GM21717 (cell line): ENCODE measurements around the gene SLC13A3.

Experiments
- ATAC-seq: cut with Tn5 transposase; IDR thresholded peaks from one replicate; pipeline ENCODE4 v1.9.1; 2021; ENCODE audit warnings: mild to moderate bottlenecking, moderate library complexity; ENCODE audit not compliant: unreplicated experiment

The SLC13A3 gene

DNA sequence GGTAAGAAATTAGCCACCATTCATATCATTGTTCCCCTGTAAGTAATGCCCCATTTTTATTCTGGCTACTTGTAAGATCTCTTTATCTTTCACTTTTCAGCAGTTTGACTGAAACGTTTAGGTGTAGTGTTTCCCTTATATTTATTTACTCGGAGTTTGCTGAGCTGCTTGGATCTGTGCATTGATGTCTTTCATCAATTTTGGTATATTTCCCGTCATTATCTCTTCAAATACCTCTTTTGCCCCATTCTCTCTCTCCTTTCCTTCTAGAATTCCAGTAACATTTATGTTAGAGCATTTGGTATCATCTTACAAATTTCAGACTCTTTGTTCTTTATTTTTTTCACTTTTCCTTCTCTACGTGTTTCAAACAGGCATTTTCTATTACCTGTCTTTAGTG, 9.2 kb upstream of the SLC13A3 start:
- ATAC-seq = no peak

DNA sequence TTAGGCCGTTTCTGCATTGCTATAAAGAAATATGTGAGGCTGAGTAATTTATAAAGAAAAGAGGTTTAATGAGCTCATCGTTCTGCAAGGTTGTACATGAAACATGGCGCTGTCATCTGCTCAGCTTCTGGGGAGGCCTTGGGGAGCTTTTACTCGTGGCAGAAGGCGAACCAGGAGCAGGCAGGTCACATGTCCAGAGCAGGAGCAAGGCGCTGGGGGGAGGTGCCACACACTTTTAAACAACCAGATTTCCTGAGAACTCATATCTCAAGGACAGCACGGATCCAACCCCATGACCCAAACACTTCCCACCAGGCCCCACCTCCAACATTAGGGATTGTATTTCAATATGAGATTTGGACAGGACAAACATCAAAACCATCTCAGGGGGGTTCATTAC, 6.4 kb upstream of the SLC13A3 start:
- no peak for ATAC-seq

DNA sequence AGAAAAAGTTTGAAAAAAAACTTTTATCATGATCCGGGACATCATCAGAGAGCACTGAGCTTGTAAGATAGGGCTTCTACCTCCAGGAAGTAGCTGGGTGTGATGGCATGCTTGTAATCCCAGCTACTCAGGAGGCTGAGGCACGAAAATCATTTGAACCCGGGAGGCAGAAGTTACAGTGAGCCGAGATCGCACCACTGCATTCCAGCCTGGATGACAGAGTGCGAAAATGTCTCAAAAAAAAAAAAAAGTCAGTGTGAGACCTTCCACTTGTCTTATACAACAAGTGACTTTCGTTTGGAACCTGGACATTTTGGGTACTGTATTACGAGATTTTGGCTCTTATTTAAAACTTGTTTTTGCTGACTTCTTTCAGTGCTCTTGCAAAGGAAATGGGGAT, 5.9 kb upstream of the SLC13A3 start:
- no peak for ATAC-seq

DNA sequence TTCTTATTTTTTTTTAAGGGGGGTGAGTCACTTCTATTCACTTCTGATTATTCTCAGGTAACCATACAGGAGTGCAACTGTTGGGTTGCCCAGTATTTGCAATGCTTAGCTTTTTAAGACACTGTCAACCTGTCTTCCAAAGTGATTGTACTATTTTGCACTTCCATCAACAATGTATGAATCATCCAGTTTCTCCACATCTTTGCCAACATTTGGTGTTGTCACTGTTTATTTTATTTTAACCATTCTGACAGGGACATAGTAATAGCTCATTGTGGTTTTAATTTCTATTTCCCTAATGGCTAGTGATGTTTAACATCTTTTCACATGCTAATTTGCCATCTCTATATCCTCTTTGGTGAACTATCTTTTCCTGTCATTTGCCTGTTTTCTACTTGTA, 1.4 kb upstream of the SLC13A3 start:
- ATAC-seq = no peak

DNA sequence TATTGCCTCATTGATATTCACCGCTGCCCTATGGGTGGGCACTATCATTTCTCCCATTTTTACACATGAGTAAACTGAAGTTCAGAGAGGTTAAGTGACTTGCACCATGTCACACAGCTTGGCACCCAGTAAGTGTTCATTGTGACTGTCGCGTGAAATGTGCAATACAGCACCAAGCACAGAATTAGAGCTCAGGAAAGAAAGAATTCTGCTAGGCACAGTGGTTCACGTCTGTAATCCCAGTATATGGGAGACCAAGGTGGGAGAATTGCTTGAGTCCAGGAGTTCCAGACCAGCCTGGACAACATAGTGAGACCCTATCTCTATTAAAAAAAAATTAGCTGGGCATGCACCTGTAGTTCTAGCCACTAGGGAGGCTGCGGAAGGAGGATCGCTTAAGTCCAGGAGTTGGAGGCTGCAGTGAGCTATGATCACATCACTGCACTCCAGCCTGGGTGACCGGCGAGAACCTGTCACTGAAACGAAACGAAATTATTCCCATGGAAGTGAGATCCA, 626 bp downstream of the SLC13A3 start:
- no peak for ATAC-seq

DNA sequence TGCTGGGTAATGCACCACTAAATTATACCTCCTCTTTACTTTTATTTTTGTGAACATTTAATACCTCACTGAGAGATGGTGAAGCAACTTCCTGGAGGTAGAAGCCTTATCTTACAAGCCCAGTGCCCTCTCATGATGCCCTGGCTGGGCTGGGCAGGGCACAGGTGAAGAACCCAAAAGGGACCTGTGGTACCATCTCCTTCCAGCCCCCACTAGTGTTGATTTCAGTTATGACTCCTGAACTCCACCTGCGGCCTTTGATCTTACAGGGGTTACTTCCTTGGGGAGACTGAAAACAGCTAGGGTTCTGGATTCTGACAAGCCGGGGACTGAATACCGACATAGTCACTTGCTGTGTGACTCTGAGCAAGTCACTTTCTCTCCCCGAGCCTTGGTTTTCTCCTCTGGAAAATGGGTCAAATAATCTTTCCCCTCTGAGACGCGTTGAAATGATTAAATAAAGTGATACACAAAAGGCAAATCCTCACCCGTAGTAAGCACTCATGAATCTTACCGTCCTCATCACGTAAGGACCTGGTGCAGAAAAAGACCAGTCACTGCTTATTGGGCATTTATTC, 1.2 kb downstream of the SLC13A3 start:
- no peak for ATAC-seq

DNA sequence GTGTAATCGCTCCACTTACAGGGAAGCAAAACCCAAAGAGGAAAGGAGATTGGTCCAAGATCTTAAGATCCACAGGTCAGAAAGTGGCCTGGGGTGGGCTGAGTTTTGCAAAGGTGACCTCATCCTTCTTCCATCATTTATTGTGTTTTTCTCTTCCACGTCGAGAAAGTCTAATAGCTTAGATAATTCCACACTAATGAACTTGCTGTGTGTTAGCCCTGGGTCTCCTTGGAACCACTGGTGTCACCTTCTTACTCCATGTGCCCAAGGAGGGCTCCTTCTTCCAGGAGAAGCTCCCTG, 1.7 kb downstream of the SLC13A3 start:
- no peak for ATAC-seq

DNA sequence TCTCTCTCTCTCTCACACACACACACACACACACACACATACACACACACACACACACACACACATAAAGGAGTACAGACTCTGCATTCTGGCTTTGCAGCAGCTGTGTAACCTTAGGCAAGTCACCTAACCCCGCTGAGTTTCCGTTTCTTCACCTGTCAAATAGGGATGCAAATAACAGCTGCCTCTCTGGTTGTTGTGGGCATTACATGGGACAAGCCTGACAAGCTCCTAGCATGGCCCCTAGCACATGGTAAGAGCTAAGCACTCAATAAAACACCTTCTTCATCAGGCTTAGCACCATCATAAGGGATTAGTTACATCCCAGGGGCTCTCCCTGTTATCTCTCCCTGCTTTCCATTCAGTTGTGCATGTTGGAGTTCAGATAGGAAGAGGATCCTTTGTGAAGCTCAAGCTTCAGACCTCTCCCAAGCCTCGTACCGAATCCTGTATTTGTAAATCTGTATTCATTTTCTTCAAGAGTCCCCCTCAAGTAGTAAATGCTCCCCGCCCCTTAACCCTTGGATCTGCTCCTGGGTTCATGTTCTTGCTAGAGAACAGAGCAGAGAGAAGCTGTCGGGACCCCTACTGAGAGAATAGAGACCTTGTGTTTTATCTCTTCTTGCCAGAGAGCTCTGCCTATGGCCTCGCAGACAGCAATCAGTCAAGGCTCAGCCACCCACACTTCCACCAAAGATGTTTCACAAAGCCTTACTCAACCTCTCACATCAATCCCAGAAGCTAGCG, 2.2 kb downstream of the SLC13A3 start:
- ATAC-seq = no peak

DNA sequence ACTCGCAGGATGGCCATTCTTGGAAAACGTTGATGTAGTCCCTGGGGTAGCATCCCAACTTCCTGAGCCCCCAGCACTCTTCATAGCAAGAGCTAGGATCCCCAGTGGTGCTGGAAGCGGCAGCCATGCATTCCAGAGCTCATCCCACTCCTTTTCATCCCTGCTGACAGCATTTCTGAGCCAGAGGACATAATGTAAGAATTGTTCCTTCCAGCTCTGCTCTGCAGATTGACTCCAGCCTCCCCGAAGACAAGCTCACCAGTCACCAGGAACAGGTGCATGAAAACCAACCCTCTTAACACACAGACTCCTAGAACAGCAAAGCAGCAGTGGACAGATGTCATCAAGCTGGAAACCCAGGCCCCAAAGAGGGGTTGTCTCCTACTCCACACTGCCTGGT, 3.8 kb downstream of the SLC13A3 start:
- no peak for ATAC-seq

DNA sequence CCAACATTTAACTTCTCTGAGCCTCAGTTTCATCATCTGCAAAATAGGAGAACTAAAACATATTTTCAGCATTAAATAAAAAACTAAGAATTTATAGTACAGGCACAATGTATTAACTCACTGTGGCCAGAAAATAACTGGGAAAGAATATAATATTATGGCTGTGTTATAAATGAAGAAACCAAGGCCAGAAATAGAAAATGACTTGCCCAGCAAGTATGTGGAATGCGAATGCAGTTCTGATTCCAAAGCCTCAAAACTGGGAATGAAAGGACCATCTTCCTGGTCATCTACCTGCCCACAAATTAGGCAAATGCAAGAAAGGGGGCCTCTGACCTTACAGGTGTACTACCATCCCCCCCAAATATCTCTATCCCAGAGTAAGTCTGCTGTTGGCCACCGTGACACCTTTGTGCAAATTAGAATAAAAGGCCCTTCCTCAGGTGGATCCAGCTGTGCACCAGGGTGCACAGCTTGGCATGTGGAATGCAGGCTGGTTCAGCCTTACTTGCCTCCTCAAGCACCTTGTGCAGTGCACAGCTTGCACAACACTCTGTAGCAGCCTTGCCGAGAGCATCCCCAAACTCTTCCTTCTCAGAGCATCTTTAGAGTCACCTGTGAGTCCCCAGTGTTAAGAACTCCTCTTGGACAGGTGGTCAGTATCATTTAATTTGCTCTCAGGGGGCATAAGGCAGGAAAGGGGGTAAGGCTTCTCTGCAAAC, 4.4 kb downstream of the SLC13A3 start:
- ATAC-seq = no peak

DNA sequence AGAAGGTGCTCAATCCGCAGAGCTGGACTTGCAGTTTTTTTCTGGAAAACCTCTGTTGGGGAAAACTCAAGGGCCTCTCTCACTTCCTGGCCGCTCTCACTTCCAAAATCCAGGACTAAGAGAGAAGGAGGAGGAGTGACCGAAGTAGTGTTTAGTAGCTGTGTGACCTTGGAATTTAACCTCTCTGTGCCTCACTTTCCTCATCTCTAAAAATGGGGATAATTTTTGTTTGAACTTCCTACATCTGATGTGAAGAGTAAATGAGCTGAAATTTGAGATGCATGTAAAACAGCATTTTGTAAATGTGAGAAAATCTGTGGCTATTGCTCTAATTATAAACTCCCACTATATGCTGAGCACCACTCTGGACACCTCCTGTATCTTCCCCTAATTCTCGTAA, 5.1 kb downstream of the SLC13A3 start:
- no peak for ATAC-seq

DNA sequence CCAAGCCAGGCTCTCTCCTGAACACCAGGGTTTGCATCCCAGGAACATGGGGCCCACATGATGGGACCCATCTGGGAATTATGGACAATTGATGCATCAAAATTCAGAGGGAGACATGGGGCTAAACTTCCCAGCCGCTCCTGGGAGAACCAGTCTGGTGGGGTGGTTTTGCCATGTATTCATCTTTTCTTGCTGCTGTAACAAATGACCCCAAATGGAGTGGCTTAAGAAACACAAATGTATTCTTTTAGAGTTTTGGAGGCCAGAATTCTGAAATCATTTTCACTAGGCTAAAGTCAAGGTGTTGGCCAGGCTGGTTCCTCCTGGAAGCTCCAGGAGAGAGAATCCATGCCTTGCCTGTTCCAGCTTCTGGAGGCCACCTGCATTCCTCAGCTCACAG, 6.5 kb downstream of the SLC13A3 start:
- no peak for ATAC-seq

DNA sequence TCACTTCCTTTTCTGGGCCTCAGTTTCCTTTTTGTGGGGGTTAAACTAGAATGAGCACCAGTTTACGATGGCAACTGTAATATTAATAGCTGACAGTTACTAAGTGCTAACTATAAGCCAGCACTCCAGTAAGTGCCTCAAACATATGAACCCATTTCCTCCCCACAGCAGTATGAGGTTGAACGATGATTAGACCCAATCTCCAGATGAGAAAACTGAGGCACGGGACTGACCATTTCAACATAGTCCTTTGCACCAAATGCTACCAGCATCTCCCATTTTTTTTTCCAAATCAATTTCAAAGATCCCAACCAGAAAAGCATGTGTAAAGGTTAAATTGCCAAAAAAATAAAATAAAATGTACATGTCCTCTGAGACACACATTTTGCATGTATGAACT, 7.1 kb downstream of the SLC13A3 start:
- no peak for ATAC-seq

DNA sequence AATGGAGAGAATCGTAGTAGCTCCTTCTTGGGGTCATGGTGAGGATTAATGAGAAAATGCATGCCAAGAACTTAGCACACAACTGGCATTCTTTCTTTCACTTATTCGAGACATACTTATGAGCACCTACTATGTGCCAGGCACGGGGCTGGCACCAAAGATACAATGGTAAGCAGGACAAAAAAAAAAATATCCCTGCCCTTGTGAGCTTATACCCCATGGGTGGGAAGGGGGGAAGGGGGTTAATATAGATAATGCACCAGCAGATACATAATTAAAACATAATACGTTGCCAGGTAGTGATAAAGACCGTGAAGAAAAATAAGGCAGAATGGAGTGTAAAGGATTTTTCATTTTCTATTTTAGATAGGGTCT, 8.3 kb downstream of the SLC13A3 start:
- ATAC-seq = no peak

DNA sequence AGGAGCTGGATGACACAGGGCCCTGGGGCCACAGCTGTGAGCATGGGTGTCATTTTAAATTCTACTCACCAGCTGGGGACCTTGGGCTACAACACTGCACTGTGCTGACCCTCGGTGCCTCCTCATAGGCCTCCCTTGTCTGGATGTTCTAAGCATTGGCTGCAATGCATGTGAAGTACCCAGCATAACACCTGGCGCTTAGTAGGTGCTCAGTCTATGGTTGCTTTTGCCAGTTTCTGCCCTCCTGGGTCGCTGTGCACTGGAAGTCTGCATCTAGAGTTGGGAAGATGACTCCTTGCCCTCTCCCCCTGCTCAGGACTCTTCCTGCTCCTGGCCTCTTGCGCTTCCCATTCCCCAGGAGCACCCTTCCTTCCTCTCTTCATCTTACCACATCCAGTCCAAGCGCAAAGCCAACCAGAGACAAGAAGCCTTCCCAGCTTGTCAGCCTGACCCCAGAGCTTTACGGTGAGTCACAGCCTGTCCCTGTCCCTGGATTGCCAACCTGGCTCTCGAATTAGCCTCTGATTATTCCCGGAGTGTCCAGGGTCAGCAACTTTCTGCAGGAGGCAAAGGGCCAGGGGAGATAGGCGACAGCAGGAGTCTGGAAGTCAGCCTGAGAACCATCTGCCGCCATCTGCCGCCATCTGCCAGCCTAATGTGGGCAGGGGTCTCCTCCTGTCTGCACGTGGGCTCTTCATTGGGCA, 8.8 kb downstream of the SLC13A3 start:
- ATAC-seq = no peak

DNA sequence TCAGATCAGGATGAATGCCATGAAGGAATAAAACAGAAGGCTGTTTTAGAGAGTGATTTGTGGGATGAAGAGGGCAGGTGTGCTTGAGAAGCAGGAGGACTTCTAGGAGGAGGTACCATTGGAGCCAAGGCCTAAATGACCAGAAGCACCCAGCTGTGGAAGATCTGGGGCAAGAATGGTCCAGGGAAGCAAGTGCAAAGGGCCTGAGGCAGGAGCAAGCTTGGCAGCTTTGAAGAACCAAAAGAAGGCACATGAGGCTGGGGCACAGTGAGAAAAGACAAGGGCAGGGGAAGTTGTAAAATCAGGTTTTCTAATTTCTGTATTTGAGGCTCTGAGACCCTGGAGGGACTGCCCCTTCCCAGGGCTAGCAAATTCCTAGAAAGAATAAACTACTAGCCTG, 9.8 kb downstream of the SLC13A3 start:
- no peak for ATAC-seq

DNA sequence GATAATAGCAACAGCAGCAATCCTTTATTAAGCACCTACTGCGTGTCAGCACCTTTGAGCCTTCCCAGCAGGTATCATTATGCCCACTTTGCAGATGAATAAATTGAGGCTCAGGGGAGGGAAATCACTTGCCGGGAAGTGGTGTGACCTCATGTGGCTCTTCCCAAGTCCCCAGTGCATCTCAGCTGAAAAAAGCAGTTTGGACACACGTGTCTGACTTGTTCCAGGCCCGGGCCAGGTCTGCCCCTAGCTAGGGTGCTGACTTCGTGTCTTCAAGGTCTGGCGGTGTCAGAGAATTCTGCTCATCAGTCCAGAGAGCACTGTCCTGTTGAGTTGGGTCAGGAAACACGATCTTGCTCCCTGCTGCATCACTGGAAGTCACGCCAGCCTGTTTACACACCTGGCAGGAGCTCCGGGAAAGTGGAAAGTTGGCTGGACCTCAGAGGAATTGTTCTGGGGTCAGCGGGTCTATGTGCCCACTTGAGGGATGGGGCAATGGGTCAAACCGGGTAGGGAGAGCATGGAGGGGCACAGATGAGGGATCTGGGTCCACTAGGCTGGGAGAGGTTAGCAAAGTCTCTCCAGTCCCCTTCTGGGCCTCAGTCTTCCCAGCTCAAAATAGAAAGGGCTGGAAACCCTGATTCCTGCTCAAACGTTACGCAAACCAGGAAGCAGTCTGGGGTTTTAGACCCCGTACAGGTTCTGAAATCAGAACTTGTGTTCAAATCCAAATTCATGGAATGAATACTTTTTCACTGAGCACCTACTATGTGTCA, 10.5 kb downstream of the SLC13A3 start:
- ATAC-seq = no peak

DNA sequence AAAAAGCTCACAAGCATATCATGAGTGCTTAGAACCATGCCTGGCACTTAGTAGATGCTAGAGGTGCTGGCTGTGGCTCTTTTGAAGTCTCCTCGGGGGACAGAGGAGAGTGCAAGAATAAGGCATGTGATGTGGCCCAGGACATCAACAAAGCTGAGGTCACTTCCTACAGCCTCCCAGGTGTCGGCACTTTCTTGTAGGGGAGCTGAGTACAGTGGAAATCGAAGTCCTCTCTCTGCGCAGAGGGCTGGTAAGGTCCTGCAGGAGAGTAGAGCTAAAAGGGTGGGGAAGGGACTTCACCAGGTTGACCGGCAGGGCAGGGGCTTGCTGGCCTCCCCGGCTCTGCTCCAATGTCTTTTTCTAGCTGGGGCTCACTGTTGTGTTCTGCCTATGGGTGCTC, 11.2 kb downstream of the SLC13A3 start:
- no peak for ATAC-seq

DNA sequence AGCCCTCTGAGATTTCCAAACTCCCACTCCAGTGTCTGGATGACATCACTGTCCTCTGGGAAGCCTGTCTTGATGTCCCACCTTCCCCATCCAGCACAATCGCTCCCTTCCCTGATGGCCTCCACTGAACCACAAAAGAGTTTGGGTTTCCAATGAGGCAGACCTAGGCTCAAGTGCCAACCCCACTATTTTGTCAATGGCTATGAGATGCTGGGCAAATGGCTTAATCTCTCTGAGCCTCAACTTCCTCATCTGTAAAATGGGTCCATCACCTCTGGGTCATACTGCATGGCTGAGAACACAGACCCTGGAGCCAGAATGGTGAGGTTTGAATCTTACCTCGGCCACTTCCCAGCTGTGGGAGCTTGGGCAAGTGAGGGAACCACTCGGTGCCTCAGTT, 11.7 kb downstream of the SLC13A3 start:
- ATAC-seq = no peak

DNA sequence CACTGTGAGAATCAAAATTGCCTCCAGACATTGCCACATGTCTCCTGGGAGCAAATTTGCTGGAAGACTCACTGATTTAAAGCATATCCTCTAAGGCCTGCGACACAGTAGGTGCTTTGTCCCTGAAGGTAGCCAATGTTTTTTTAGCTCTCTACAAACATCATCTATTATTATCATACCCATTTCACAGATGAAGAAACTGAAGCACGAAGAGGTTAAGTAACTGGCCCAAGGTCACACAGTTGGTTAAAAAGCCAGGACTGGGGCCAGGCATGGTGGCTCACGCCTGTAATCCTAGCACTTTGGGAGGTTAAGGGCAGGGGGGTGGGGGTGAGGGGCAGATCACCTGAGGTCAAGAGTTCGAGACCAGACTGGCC, 12.4 kb downstream of the SLC13A3 start:
- ATAC-seq = no peak
